Adrenal gland (tissue), 12 donors: ENCODE results near the gene CENPP. TPM values are rescaled to one million over a fixed set of nuclear protein-coding genes. Genes with fewer than 3 reads are reported as not detected.

Experiments
- DNase-seq, 7 donors: peaks; one replicate each; pipeline ENCODE4 v3.0.0-alpha.2; 2019 to 2020
- H3K27ac ChIP-seq, 5 donors: fragments of 200-600 bp; sonication (generic) in 4 of 5; 1 replicate in 3 of 5; 2 replicates in 2 of 5; pipeline versions ENCODE4 v1.5.1 to v1.8.0; 2016 to 2020; ENCODE audit warnings: mild to moderate bottlenecking in 1 of 5
- H3K27me3 ChIP-seq: fragments of 200-600 bp; 2 replicates; pipeline ENCODE4 v1.8.0; 2021
- H3K36me3 ChIP-seq, 2 donors: fragments of 200-600 bp; replicated peaks in 1 of 2; 1 replicate in 1 of 2; 2 replicates in 1 of 2; pipeline versions ENCODE4 v1.5.1 to v1.8.0; 2018 to 2022
- H3K4me1 ChIP-seq, 2 donors: fragments of 200-600 bp; replicated peaks in 1 of 2; 1 replicate in 1 of 2; 2 replicates in 1 of 2; pipeline versions ENCODE4 v1.5.1 to v1.8.0; 2018 to 2021
- H3K4me3 ChIP-seq, 4 donors: fragments of 200-600 bp; sonication (generic) in 3 of 4; one replicate each; pipeline ENCODE4 v1.5.1; 2016 to 2018
- H3K9me3 ChIP-seq, 3 donors: fragments of 200-600 bp; sonication (generic) in 1 of 3; replicated peaks in 1 of 3; 1 replicate in 2 of 3; 2 replicates in 1 of 3; pipeline versions ENCODE4 v1.5.1 to v1.8.0; 2016 to 2021
- POLR2A ChIP-seq, 2 donors: fragments of 450-650 bp; IDR thresholded peaks; one replicate each; pipeline ENCODE4 v1.6.1; 2017; ENCODE audit warnings: antibody characterized with exemption in 2 of 2, mild to moderate bottlenecking in 2 of 2, moderate library complexity in 1 of 2
- WGBS, 4 donors: extraction: QIAGEN DNeasy Blood & Tissue Kit in 2 of 4; methylation state at CpG; one replicate each; pipeline versions ENCODE4 v1.1.5 to v1.1.7; 2013 to 2017; 5-methylcytosine and 5-hydroxymethylcytosine counted together
- intact Hi-C, 2 donors: fragments of 100-400 bp; cut with DNase I; formaldehyde crosslinking; loops; one replicate each; pipeline versions ENCODE4 v1.14.1 to v1.15.0; 2022 to 2023
- polyA plus RNA-seq, 3 donors: library from polyadenylated mRNA; stranded (reverse); fragments of 200-250 nt in 2 of 3; fragments of 350-450 nt in 1 of 3; fragmentation: Illumina TruSeq in 1 of 3; extraction: RNeasy Lipid Tissue Mini Kit (QIAGEN cat#74804) in 1 of 3; gene quantifications; one replicate each; pipeline ENCODE4 v1.2.3, GENCODE V29; 2013 to 2014
- total RNA-seq, 9 donors: library from RNA; depleted of rRNA in 4 of 9; stranded (reverse); fragments of >200 nt in 4 of 9; fragments of 120-200 nt in 1 of 9; fragmentation: NEBNext Ultra II Directional in 1 of 9; extraction: Animal tissue kit (Norgen Biotek cat#: 25700) in 1 of 9; gene quantifications; one replicate each; pipeline versions ENCODE4 v1.1.0 to v1.2.4, GENCODE V29; 2013 to 2023
- TF ChIP-seq, protein P1 (sequence below), 6 experiments: fragments of 450-650 bp in 4 of 6; fragments of 200-600 bp in 2 of 6; sonication (generic) in 1 of 6; IDR thresholded peaks; 1 replicate in 5 of 6; 2 replicates in 1 of 6; pipeline versions ENCODE4 v1.5.1 to v1.8.0; 2016 to 2021; ENCODE audit warnings: antibody characterized with exemption in 6 of 6, mild to moderate bottlenecking in 2 of 6, moderate library complexity in 1 of 6
- donor health status: healthy with polysubstance abuse.
- donor health status: Bipolar disorder and iron deficiency.
- donor health status: DM: yes; HTN: yes; CAD: no.
- donor health status: DM: no; HTN: no; CAD: no.
- donor health status: DM: no; HTN: no; CAD: no.
- donor health status: DM: yes; HTN: yes; CAD: no.

Gene CENPP
- total and polyA plus RNA-seq, 12 donors = 1.1 to 14.0 (median 3.1) TPM

- TF ChIP-seq, protein P1, sequence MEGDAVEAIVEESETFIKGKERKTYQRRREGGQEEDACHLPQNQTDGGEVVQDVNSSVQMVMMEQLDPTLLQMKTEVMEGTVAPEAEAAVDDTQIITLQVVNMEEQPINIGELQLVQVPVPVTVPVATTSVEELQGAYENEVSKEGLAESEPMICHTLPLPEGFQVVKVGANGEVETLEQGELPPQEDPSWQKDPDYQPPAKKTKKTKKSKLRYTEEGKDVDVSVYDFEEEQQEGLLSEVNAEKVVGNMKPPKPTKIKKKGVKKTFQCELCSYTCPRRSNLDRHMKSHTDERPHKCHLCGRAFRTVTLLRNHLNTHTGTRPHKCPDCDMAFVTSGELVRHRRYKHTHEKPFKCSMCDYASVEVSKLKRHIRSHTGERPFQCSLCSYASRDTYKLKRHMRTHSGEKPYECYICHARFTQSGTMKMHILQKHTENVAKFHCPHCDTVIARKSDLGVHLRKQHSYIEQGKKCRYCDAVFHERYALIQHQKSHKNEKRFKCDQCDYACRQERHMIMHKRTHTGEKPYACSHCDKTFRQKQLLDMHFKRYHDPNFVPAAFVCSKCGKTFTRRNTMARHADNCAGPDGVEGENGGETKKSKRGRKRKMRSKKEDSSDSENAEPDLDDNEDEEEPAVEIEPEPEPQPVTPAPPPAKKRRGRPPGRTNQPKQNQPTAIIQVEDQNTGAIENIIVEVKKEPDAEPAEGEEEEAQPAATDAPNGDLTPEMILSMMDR (IDR thresholded peaks at IDR 0.05) = no peak
- no peak for TF ChIP-seq POLR2A (IDR thresholded peaks at IDR 0.05)
- no peaks in the 10 kb centered on the region for H3K27me3 ChIP-seq
- WGBS, 4 donors = 65 to 76% (median 74%) methylated on average over 7 of the region's 7 CpGs
- H3K27ac ChIP-seq = peak overlapping the region in 1 of 5 donors; percentile 38
- no peaks in the 10 kb centered on the region for H3K9me3 ChIP-seq
- no peak overlapping the region for H3K4me3 ChIP-seq
- H3K4me1 ChIP-seq = no peaks in the 10 kb centered on the region
- intact Hi-C loops = loop anchor here (10.0 kb wide), 1 partner anchor 285 kb away; no protein-coding TSS in a partner anchor
- H3K36me3 ChIP-seq = no peaks in the 10 kb centered on the region
- DNase-seq = no peak
Observed at GRCh38 chr9:92349771-92350739, 24.3 kb downstream of the CENPP start.

DNA sequence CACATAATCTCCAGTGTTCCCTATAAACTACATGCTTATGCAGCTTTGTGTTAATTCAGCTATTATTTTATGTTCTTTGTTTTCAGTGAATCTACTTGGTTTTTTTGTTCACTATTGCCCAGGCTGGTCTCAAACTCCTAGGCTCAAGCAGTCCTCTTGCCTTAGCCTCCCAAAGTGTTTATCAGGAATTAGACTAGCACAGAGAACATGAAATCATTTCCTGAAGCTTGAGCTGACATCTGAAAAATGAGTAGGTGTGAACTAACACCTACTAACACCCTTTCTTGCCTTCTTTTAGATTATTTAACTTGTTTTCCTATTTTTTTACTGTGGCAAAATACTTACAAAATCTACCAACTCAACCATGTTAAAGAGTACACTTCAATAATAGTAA lies 25.0 kb downstream of the CENPP start:
- Histone ChIP-seq H3K36me3 (no peaks in the 10 kb centered on the region), H3K9me3 (no peaks in the 10 kb centered on the region), H3K4me3 (no peak overlapping the region), H3K27ac (peak overlapping the region in 1 of 5 donors; percentile 38), H3K27me3 (no peaks in the 10 kb centered on the region), H3K4me1 (no peaks in the 10 kb centered on the region)
- no peak for DNase-seq
- no peak for TF ChIP-seq POLR2A (IDR thresholded peaks at IDR 0.05)
- TF ChIP-seq, protein P1 (IDR thresholded peaks at IDR 0.05) = no peak
- intact Hi-C loops = no loop called here

DNA sequence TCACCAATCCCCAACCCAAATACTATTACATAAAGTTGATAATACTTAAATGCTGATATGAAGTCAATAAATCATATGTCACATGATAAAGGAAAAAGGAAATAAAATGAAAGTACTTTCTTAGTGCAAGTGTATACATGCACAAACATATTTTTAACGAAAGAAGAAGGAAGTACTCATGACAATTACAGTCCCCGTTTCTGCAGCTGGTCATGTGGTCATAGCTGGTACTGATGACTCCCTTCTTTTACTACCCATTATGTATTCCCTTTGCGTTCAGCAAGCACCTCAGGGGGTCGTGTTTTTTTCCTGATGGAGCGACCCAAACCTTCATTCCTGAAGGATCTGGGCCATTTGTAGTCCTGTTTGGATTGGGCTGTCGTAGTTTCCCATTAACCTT lies 27.3 kb downstream of the CENPP start:
- Histone ChIP-seq H3K27me3 (no peaks in the 10 kb centered on the region), H3K36me3 (no peaks in the 10 kb centered on the region), H3K4me3 (no peak overlapping the region), H3K4me1 (no peaks in the 10 kb centered on the region), H3K9me3 (no peaks in the 10 kb centered on the region), H3K27ac (peak overlapping the region in 1 of 5 donors; percentile 5)
- no peak for TF ChIP-seq POLR2A (IDR thresholded peaks at IDR 0.05)
- TF ChIP-seq, protein P1 (IDR thresholded peaks at IDR 0.05) = no peak
- peak in 1 of 7 donors; percentile 12 for DNase-seq
- intact Hi-C loops = no loop called here
- WGBS, 4 donors = 83 to 89% (median 87%) methylated on average over 6 of the region's 6 CpGs

GRCh38 chr9:92359394-92359995 lies 33.7 kb downstream of the CENPP start:
- Histone ChIP-seq H3K4me1 (no peaks in the 10 kb centered on the region), H3K36me3 (no peaks in the 10 kb centered on the region), H3K9me3 (no peaks in the 10 kb centered on the region), H3K27me3 (no peaks in the 10 kb centered on the region), H3K27ac (no peak overlapping the region), H3K4me3 (no peak overlapping the region)
- no peak for TF ChIP-seq POLR2A (IDR thresholded peaks at IDR 0.05)
- TF ChIP-seq, protein P1 (IDR thresholded peaks at IDR 0.05) = no peak
- no peak for DNase-seq
- intact Hi-C loops = no loop called here
- WGBS, 4 donors = 67 to 76% (median 71%) methylated on average over 2 of the region's 2 CpGs
